Hair follicular keratinocyte (primary cell): ENCODE data around the gene GIGYF2. TPM values are rescaled to one million over a fixed set of nuclear protein-coding genes. Genes with fewer than 3 reads are reported as not detected.

ENCODE experiments used
- total RNA-seq: library from RNA; depleted of rRNA; stranded (reverse); fragments of >200 nt; gene quantifications from 2 replicates; pipeline ENCODE4 v1.2.3, GENCODE V29; 2015

Gene GIGYF2, protein sequence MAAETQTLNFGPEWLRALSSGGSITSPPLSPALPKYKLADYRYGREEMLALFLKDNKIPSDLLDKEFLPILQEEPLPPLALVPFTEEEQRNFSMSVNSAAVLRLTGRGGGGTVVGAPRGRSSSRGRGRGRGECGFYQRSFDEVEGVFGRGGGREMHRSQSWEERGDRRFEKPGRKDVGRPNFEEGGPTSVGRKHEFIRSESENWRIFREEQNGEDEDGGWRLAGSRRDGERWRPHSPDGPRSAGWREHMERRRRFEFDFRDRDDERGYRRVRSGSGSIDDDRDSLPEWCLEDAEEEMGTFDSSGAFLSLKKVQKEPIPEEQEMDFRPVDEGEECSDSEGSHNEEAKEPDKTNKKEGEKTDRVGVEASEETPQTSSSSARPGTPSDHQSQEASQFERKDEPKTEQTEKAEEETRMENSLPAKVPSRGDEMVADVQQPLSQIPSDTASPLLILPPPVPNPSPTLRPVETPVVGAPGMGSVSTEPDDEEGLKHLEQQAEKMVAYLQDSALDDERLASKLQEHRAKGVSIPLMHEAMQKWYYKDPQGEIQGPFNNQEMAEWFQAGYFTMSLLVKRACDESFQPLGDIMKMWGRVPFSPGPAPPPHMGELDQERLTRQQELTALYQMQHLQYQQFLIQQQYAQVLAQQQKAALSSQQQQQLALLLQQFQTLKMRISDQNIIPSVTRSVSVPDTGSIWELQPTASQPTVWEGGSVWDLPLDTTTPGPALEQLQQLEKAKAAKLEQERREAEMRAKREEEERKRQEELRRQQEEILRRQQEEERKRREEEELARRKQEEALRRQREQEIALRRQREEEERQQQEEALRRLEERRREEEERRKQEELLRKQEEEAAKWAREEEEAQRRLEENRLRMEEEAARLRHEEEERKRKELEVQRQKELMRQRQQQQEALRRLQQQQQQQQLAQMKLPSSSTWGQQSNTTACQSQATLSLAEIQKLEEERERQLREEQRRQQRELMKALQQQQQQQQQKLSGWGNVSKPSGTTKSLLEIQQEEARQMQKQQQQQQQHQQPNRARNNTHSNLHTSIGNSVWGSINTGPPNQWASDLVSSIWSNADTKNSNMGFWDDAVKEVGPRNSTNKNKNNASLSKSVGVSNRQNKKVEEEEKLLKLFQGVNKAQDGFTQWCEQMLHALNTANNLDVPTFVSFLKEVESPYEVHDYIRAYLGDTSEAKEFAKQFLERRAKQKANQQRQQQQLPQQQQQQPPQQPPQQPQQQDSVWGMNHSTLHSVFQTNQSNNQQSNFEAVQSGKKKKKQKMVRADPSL (N-terminal part only)
- 22.8 and 26.4 TPM in 2 replicates for total RNA-seq

DNA sequence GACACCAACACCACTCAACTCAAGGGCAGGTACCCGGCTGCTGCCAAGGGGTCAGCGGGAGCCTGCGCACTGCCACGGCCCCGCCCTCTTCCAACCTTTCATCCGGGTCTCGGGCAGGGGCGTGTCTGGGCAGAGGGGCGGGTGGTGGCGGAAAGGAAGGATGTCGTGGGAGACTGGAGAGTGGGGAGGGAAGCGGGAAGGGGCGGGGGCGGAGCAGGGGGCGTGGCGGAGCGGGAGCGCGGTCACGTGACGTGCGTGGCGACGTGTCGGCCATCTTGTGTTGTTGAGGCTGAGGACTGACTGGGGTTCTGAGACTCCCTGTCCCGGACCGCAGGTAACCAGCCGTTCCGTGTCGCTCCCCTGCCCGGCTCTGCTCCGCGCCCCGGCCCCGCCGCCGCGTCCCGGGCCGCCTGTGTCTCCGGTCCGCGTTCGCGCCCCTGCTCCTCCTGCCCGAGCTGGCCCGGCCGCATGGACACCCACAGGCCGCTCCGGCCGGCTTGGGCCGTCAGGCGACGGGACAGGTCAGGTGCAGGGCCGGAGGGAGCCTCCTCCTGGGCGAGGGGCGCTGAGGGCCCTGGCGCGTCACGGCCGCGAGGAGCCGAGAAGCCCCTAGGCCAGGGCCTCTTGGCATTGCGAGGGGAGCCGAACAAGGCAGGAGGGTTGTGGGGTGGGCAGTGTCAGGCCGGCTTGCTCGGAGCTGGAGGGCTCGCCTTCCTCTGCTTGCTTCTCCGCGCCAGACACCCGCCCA is at the start of gene GIGYF2:
TSS of gene GIGYF2 (plus strand) at position 273 of the 748 bp plus-strand sequence. CDS start 37,867 bp downstream, outside the sequence.

DNA sequence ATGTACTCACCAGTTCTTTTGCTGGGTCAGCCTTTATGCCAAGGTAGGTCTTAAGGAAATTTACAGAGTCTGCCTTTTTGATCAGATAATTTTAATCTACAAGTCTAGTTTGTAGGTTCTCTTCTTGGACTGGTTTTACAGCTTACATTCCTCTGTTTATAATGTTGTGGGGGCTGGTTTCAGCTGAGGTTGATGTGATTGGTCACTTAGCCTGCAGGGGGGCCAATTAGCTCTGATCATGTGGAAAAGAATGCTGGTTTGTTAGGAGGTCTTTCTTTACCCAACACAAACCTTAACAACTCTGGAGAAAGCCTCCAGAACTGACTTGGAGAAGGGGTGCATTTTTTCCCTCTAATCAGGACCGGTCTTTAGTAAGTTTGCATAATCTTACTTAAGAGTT is 79.3 kb downstream of the GIGYF2 start, which contains the start of gene KCNJ13:
TSS of gene KCNJ13 (minus strand) at position 131 of the 400 bp plus-strand sequence. CDS start 5,203 bp downstream, outside the sequence.

DNA sequence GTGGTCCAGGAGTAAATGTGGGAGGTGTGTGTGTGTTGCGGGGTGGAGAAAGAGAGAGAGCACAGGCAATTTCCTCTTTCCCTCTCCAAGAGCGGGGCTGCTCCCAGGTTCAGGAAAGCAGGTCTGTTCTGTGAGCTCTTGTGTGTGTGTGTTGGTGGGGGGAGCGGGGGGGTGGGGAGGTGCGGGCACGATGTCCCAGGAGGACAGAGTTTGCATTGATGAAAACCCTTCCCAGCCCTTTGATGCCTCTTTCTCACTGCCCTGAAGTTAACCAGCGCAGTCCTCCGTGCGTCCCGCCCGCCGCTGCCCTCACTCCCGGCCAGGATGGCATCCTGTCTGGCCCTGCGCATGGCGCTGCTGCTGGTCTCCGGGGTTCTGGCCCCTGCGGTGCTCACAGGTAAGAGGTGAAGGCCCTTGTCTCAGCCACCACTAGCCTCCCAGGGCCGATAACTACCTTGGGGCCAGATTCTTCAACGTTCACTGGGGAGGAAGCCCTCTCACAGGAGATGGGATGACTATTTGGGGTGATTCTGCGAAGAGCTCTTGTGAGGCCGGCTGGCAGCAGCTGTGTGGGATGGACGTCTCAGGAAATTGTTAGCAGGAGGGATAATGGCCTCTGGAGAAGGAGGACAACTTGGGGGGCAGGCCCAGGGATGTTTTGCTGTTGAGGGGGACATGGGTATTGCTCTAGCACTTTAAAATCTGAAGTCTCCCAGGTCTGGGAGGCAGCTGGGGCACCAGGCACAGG is 173.1 kb downstream of the GIGYF2 start, which contains the start of gene SNORC:
TSS of gene SNORC (plus strand) at position 247 of the 748 bp plus-strand sequence. CDS start at position 325, 78 bp downstream.

Other genes starting within 250 kb of the GIGYF2 start
- not detected in 2 replicates for gene ALPI, start 241.2 kb upstream of the GIGYF2 start, total RNA-seq
- gene ECEL1, start 209.5 kb upstream of the GIGYF2 start, total RNA-seq, result not detected in 2 replicates
- not detected in 2 replicates for gene PRSS56, start 176.9 kb upstream of the GIGYF2 start, total RNA-seq
- gene CHRND, start 171.2 kb upstream of the GIGYF2 start, total RNA-seq, result not detected in 2 replicates
- not detected in 2 replicates for gene CHRNG, start 157.6 kb upstream of the GIGYF2 start, total RNA-seq
- gene TIGD1, start 146.8 kb upstream of the GIGYF2 start, total RNA-seq, result 0.70 and 1.9 TPM in 2 replicates
- gene EIF4E2, start 146.6 kb upstream of the GIGYF2 start, total RNA-seq, result 65.3 and 82.2 TPM in 2 replicates
- not detected in 2 replicates for gene EFHD1, start 63.7 kb upstream of the GIGYF2 start, total RNA-seq
- gene KCNJ13, start 79.2 kb downstream of the GIGYF2 start, total RNA-seq, result not detected in 2 replicates
- gene SNORC, start 172.9 kb downstream of the GIGYF2 start, total RNA-seq, result 0.04 and 1.2 TPM in 2 replicates